HG03520 (cell line): ENCODE data around the gene PROSER3.

ENCODE experiments used
- ATAC-seq: cut with Tn5 transposase; IDR thresholded peaks from one replicate; pipeline ENCODE4 v1.9.1; 2021; ENCODE audit warnings: mild to moderate bottlenecking, moderate library complexity; ENCODE audit not compliant: unreplicated experiment

PROSER3 gene

DNA sequence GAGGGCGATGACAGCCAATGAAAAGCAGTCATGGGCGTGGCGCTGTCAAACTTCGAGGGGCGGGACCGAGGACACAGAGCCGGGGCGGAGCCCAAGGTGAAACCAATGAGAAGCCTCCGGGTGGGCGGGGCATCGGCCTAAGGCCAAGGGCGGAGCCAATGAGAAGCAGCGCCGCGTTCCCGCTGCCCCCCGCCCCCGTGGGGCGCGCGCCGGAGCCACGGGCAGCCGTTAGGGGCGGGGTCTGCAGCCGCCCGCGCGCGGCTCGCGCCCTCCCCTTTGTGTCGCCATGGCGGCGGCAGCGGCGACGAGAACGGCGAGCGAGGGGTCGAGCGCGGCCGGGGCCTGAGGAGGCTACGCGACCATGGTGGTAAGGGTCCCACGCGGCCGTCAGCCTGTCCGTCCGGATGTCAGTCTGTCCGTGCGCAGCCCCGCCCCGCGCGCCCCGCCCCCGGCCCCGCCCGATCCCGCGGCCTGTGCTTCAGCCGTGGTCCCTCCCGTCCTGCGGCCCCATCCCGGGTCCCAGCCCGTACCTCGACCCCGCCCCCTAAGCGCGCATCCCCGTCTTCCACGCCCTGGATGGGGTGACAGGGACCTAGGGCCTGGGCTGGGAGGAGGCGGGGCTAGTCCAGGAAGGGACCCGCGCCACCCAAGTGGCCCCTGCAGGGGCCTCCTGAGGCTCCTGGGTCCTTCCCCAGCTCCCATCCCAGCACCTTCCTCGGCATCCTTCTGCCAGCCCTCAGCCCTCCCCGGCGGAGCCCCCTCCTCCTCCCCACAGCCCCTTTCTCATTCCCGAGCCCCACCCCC lies 17.5 kb downstream of the PROSER3 start, which contains the start of gene ARHGAP33:
ARHGAP33 (plus strand) TSS at position 267 of the 804 bp plus-strand sequence; CDS start at position 362, 95 bp downstream.
- peak; percentile 92 for ATAC-seq

DNA sequence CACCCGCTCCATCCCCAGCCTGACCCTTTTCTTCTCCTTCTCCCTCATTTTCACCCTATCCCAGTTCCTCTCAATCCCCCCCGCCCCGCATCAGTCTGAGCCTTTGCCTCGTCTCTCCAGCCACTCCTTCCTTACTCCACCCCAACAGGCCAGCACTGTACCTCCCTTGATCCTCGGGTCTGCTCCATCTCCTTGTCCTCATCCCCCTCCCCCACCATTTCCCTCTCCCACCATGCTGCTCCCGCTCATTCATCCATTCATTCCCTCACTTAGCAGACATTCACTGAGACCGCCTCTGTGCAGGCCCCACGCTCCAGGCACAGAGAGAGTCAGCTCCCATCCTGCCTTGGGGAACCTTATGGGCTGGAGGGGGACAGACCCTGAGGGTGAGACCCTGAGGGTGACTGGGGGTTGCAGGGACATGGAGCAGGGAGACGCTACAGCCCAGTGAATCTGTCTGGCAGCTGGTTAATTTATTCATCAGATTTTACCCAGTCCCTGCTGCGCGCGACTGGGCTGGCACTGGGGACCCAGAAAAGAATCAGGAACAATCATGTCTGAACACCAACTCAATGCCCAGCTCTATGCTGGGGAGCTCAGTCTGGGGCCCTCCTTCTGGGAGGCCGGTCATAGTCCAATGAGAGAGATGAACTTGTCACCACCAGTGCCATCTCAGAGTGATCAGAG lies 18.3 kb downstream of the PROSER3 start:
- ATAC-seq, result no peak

- ATAC-seq, result no peak
Measured at GRCh38 chr19:35777086-35777841, 19.3 kb downstream of the PROSER3 start.

DNA sequence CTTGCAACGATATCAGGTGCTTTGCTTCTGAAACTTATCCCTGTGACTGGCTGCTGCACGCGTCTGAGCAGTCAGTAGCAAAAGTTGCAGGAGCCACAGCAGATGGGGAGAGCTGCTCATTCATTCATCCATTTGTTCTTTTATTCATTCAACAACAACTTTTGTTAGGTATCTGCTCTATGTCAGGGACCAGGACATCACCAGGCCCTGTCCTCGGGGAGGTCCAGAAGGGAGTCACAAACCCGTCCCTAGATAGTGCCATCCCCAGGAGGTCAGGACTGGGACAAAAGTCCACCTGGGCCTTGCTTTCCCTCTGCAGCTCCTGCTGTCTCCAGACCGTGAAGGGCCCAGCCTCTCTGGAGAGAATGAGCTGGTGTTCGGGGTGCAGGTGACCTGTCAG lies 20.0 kb downstream of the PROSER3 start:
- ATAC-seq, result no peak

GRCh38 chr19:35779033-35779432 lies 21.1 kb downstream of the PROSER3 start:
- no peak for ATAC-seq

GRCh38 chr19:35780058-35780457 lies 22.1 kb downstream of the PROSER3 start:
- no peak for ATAC-seq

GRCh38 chr19:35780717-35781116 lies 22.7 kb downstream of the PROSER3 start:
- no peak for ATAC-seq

GRCh38 chr19:35781650-35782049 lies 23.7 kb downstream of the PROSER3 start:
- ATAC-seq, result no peak

GRCh38 chr19:35782589-35782988 lies 24.6 kb downstream of the PROSER3 start:
- ATAC-seq, result no peak

GRCh38 chr19:35783469-35784434 lies 25.8 kb downstream of the PROSER3 start:
- ATAC-seq, result no peak

DNA sequence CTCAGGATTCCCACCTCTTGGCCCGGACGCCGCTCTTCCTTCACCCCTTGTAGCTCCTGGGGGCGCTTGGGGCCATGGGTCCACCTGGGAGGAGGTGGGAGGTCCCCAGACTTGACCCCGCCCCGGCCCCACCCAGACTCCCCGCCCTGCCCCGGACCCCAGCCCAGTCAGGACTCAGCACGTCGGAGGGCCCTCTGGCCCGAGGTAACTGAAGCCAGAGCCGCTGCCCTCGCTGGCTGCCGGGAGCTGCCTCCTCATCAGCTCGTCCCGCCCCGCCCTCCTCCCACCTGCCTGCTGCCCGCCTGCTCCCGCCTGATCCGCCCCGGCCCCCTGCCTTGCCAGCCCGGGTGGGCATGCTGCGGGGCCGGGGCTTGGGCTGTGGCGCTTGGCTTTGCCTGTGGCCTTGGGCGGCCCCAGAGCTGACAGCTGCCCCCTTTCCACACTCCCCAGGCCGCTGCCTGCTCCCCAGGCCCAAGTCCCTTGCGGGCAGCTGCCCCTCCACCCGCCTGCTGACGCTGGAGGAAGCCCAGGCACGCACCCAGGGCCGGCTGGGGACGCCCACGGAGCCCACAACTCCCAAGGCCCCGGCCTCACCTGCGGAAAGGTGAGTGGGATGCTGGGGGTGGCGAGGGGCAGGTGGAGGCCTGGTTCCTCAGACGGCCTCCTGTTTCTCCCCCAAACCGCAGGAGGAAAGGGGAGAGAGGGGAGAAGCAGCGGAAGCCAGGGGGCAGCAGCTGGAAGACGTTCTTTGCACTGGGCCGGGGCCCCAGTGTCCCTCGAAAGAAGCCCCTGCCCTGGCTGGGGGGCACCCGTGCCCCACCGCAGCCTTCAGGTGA lies 26.7 kb downstream of the PROSER3 start:
- no peak for ATAC-seq

- no peak for ATAC-seq
Measured at GRCh38 chr19:35785339-35785627, 27.3 kb downstream of the PROSER3 start.

GRCh38 chr19:35786299-35787160 lies 28.6 kb downstream of the PROSER3 start:
- no peak for ATAC-seq

GRCh38 chr19:35787227-35787799 lies 29.3 kb downstream of the PROSER3 start:
- ATAC-seq, result no peak

DNA sequence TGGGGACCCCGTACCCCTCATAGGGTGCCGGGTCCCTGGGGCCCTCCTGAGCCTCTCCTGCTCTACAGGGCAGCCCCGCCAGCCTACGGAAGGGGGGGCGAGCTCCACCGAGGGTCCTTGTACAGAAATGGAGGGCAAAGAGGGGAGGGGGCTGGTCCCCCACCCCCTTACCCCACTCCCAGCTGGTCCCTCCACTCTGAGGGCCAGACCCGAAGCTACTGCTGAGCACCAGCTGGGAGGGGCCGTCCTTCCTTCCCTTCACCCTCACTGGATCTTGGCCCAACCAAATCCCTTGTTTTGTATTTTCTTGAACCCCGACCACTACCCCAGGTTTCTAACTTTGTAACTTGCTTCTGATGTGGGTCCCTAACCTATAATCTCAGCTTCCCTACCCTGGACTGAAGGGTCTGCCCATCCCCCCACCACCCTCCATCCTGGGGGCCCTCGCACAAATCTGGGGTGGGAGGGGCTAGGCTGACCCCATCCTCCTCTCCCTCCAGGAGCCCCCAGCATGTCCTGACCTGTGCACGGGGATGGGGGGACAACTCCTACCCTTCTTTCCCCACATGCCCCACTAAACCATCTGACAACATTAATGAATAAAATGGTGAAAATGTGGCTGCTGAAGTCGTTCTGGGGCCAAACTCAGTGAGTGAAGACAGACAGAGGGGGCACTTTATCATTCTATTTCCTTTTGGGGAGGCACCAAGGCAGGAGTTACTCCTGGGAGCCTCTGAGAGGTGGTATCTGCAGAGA lies 30.4 kb downstream of the PROSER3 start:
- no peak for ATAC-seq

DNA sequence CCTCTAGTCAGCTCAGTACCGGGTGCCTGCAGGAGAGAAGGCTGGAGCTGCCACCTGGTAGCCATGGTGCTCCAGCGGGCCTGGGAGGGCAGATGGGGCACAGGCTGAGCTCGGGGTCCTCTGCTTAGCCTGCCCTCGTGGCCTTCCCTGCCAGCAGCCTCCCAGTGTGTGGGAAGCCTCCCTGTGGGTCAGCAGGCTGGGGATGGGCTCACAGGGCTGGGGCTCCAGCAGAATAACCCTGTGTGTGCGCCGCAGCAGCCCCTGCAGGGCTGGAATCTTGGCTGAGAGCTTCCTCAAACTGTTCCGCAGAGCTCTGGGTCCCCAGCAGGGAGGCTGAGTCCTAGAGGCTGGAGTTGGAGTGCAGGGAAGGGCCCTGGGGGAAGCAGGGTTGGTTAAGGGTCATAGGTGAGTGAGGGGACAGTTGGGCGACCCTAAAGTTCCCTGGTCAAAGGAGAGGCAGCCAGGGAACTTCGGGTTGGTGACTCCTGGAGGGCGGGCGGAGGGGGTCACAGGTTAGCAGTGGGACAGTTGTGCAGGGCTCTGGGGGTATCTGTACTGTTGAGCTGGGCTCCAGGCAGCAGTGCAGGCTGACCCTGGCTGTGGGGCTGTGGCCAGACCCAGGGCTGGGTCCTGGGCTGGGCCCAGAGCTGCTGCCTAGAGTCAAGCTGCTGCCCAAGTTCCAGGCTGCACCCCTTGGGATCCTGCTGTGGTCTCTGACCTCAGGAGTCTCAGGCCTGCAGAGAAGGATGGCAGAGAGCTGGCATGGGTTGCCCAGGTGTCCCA lies 31.4 kb downstream of the PROSER3 start:
- ATAC-seq, result no peak
